GM23338 (cell line): ENCODE data around the gene CRABP1.

ENCODE experiments used
- CREB1 ChIP-seq: fragments of 250-450 bp; sonication (Bioruptor Pico); IDR thresholded peaks from 2 replicates; pipeline ENCODE4 v1.5.0; 2020; ENCODE audit warnings: low read depth, mild to moderate bottlenecking, moderate library complexity
- EZH2 ChIP-seq: fragments of 200-600 bp; sonication (generic); IDR thresholded peaks from one replicate; pipeline ENCODE4 v1.8.0; 2017; ENCODE audit warnings: antibody characterized with exemption, mild to moderate bottlenecking, low read depth; ENCODE audit not compliant: unreplicated experiment
- EZH2phosphoT487 ChIP-seq: fragments of 200-600 bp; sonication (generic); IDR thresholded peaks from one replicate; pipeline ENCODE4 v1.8.1; 2018; ENCODE audit warnings: antibody characterized with exemption; ENCODE audit not compliant: unreplicated experiment
- NANOG ChIP-seq: IDR thresholded peaks from 2 replicates; pipeline ENCODE4 v1.6.1; 2016; ENCODE audit warnings: antibody characterized with exemption, borderline replicate concordance
- POLR2AphosphoS5 ChIP-seq: IDR thresholded peaks from 2 replicates; pipeline ENCODE4 v1.6.1; 2016; ENCODE audit warnings: antibody characterized with exemption, low read depth
- TF ChIP-seq, protein P1 (sequence below), 2 experiments: fragments of 200-600 bp in 1 of 2; sonication (generic) in 1 of 2; conservative IDR thresholded peaks; 2 replicates each; pipeline versions ENCODE4 v1.5.1 to v1.6.1; 2016 to 2017; ENCODE audit warnings: antibody characterized with exemption in 2 of 2, low read depth in 2 of 2, mild to moderate bottlenecking in 2 of 2, moderate library complexity in 1 of 2
- TF ChIP-seq, protein P2 (sequence below): IDR thresholded peaks from one replicate; pipeline ENCODE4 v1.6.1; 2018; ENCODE audit warnings: antibody characterized with exemption; ENCODE audit not compliant: unreplicated experiment

DNA sequence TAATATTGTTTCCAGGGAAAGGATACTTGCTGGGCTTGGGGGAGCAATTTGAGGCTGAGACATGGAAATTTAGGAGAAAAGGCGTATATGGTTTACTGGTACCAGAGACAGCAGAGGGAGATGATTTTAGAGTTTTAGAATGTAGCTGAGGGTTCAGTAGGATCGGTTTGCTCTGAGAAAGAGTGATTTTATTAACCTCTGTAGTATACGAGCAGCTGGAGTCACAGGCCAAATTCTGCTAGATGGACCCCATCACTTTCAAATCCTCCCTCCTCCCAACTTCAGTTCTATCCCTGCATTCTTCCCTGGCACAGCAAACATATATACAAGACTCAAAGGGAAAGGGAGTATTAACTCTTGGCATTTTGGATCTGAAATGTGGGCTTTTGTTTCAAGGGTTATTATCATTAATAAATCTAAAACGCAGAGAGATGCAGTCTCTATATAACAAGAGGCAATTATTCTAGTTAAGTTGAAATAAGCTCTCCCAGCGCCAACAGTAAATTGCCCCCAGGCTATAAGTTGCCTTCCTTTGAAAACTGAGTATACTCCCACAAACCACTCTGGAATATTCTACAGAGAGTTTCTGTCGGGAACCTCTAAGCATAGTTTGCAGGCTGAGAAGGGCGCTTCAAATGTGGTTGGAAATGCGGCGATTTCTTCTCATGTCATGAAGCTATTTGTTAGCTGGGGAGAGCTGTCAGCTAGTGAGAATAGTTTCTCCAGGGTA, 5.4 kb downstream of the CRABP1 start:
- TF ChIP-seq, protein P1, sequence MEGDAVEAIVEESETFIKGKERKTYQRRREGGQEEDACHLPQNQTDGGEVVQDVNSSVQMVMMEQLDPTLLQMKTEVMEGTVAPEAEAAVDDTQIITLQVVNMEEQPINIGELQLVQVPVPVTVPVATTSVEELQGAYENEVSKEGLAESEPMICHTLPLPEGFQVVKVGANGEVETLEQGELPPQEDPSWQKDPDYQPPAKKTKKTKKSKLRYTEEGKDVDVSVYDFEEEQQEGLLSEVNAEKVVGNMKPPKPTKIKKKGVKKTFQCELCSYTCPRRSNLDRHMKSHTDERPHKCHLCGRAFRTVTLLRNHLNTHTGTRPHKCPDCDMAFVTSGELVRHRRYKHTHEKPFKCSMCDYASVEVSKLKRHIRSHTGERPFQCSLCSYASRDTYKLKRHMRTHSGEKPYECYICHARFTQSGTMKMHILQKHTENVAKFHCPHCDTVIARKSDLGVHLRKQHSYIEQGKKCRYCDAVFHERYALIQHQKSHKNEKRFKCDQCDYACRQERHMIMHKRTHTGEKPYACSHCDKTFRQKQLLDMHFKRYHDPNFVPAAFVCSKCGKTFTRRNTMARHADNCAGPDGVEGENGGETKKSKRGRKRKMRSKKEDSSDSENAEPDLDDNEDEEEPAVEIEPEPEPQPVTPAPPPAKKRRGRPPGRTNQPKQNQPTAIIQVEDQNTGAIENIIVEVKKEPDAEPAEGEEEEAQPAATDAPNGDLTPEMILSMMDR (conservative IDR thresholded peaks at IDR 0.05; ENCODE audit: low read depth in 2 of 2), result no peak
- TF ChIP-seq EZH2 (no peak), POLR2AphosphoS5 (no peak), CREB1 (CRISPR knock-in tag) (no peak), EZH2phosphoT487 (no peak), NANOG (no peak)
- TF ChIP-seq, protein P2, sequence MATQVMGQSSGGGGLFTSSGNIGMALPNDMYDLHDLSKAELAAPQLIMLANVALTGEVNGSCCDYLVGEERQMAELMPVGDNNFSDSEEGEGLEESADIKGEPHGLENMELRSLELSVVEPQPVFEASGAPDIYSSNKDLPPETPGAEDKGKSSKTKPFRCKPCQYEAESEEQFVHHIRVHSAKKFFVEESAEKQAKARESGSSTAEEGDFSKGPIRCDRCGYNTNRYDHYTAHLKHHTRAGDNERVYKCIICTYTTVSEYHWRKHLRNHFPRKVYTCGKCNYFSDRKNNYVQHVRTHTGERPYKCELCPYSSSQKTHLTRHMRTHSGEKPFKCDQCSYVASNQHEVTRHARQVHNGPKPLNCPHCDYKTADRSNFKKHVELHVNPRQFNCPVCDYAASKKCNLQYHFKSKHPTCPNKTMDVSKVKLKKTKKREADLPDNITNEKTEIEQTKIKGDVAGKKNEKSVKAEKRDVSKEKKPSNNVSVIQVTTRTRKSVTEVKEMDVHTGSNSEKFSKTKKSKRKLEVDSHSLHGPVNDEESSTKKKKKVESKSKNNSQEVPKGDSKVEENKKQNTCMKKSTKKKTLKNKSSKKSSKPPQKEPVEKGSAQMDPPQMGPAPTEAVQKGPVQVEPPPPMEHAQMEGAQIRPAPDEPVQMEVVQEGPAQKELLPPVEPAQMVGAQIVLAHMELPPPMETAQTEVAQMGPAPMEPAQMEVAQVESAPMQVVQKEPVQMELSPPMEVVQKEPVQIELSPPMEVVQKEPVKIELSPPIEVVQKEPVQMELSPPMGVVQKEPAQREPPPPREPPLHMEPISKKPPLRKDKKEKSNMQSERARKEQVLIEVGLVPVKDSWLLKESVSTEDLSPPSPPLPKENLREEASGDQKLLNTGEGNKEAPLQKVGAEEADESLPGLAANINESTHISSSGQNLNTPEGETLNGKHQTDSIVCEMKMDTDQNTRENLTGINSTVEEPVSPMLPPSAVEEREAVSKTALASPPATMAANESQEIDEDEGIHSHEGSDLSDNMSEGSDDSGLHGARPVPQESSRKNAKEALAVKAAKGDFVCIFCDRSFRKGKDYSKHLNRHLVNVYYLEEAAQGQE, result no peak
